ENCODE data around the gene CASP8. TPM values are rescaled to one million over a fixed set of nuclear protein-coding genes. Genes with fewer than 3 reads are reported as not detected.
"Not testable (repeated sequence)": the region's sequence is repeated elsewhere in the genome, so short reads cannot be mapped to it uniquely, and the experiment has no call there.

The CASP8 gene
- total RNA-seq, 2 donors from 2014 or later, result 31.1 to 48.8 TPM

DNA sequence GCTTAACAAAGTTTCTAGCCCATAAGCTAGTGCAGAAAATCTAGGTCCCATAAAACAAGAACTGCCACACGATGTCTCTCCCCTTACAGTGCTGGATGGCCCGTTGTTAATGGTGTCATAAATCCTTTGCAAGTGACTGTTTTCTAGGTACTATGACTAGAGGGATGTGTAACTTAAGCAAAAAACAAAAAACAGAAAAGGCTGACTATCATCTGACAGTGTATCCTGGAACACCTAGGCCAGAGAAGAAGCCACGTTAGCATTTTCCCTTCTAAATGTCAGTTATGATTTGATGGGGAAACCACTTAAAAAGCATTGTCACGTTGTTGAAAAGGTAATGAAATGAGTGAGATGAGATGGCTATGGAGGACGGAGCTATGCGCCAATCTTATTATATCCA lies 2.4 kb downstream of the CASP8 start:
- no peak for ATAC-seq
- intact Hi-C loops (cut with DNase I, micrococcal nuclease), result no loop called here
- no peak for DNase-seq

DNA sequence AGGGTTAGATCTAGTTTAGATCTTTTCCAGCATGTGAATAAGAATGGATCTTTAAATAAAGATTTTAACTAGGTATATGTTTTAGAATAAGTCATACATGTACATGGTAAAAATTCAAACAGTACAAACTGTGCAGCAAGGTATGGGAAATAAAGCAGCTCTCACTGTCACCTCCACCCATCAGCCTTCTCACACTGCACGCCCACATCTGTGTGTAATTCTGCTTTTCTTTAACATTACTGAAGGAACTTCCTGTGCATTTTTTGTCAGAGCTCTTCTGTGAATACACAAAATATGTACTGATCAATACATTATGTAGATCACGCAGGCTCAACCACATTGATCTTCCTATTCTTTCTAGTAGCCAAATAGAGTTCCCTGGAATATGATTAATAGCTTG lies 3.4 kb downstream of the CASP8 start:
- intact Hi-C loops (cut with DNase I, micrococcal nuclease), result no loop called here
- ATAC-seq (no peak), DNase-seq (no peak)

DNA sequence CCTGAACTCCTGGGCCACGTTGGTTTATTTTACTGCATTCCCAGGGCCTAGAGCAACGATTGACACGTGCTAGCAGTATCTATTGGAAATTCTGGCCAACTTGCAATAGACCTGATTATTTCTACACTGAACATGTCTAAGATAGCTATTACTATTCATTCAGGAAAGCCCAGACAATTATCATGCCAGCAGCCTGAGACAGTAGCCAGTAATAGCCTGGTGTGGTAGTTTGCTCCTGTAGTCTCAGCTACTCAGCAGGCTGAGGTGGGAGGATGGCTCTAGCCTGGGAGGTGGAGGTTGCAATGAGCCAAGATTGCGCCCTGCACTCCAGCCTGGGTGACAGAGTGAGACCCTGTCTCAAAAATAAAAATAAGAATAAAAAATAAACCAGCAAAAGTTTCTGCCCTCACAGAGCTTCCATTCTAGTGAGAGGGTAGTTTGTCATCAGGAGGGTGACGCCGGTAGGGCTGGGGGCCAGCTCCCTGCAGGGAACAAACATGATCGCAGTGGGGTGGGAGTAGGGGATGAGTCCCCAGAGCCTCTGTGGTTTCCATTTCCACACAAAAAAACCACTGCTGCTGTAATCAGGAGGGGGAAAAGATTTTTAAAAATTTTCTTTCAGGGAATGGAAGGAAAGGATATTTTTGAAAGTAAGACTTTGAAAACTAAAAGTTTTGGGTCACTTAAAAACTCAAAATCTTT lies 4.3 kb downstream of the CASP8 start:
- ATAC-seq (no peak), DNase-seq (no peak)
- intact Hi-C loops (cut with DNase I, micrococcal nuclease), result no loop called here

DNA sequence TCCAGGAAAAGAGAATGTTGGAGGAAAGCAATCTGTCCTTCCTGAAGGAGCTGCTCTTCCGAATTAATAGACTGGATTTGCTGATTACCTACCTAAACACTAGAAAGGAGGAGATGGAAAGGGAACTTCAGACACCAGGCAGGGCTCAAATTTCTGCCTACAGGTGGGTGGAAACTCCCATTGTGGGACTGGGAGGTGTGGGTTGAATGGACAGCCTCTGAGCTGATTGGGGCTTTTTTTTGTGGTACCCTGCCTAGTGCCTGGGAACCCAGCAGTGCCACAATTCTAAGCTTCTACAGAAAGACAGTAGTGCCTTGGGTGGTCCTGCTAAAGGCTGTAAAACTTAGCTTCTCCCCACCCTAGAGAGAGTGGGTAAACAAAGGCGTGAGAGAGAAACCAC lies 6.3 kb downstream of the CASP8 start:
- intact Hi-C loops (cut with DNase I, micrococcal nuclease), result no loop called here
- DNase-seq, result no peak
- no peak for ATAC-seq

DNA sequence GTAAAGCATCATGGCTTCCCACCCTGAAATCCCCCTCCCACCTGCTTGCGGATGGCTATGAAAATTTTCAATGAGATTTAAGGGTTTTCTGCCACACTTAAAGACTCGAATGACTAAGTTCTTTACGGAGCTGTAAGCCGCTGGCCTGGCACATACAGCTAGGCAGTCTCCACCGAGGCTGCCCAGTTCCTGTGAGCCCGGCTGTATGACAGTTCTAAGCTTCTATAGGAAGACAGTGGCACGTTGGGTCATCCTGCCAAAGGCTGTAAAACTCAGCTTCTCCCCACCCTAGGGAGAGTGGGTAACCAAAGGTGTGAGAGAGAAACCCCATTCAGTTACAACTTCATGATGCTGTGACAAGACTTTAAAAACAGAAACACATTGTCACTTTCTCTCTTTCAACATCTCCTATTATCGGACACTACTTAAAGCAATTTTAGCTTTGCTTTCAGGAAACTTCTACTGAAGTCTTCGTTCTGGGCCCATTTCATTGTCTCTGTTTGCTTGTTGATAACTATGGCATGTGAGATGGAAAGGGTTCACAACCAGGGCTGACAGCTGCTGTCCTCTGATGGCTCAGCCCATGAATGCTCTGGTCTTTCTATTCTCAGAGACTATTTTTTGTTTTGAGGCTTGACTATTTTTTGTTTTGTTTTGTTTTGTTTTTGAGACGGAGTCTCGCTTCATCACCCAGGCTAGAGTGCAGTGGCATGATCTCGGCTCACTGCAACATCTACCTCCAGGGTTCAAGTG lies 7.1 kb downstream of the CASP8 start:
- intact Hi-C loops (cut with DNase I, micrococcal nuclease), result no loop called here
- no peak for ATAC-seq
- DNase-seq, result no peak

DNA sequence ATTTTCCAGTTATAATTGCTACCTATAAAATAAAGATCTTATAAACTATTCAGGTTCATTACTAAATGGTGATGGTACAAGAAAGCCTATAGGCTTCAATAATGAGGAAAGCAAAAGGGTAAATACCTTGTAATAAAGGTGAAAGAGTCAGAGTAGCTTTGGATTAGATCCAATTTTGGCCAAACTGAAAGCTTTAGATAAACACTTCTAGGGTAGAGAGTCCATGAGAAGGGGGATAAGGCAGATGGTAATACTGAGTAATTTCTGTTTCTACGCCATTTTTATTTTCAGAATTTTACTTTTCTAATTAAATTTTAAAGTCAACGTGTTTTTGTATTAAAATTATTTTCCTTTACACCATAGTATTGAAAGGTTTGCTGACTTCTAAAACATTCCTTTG lies 9.4 kb downstream of the CASP8 start:
- ATAC-seq (no peak), DNase-seq (no peak)
- intact Hi-C loops (cut with DNase I, micrococcal nuclease), result no loop called here

DNA sequence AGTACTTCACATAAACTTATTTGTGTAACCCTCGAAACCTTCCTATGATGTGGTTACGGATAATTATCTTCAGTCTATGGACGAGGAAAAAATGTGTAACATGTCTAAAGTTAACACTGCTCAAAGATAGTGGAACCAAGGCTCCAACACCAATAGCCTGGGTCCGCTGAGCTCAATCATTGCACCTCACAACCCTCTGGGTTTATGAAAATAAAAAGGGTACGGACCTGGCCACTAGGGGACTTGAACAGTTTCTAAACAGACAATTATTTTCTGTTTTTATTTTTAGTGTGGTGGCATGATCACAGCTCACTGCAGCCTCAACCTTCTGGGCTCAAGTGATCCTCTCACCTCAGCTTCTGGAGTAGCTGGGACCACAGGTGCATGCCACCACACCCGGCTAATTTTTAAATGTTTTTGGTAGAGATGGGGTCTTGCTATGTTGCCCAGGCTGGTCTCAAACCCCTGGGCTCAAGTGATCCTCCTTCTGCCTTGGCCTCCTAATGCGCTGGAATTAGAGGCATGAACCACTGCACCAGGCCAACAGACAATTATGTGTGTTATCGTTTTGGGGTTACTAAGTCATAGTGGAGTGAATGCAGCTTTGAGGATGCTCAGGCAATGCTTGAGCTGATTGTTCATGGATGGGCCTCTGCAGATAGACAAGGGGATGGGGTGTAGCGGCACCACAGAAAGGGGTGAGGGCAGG lies 10.1 kb downstream of the CASP8 start:
- intact Hi-C loops (cut with DNase I, micrococcal nuclease), result no loop called here
- DNase-seq, result no peak
- ATAC-seq, result no peak

DNA sequence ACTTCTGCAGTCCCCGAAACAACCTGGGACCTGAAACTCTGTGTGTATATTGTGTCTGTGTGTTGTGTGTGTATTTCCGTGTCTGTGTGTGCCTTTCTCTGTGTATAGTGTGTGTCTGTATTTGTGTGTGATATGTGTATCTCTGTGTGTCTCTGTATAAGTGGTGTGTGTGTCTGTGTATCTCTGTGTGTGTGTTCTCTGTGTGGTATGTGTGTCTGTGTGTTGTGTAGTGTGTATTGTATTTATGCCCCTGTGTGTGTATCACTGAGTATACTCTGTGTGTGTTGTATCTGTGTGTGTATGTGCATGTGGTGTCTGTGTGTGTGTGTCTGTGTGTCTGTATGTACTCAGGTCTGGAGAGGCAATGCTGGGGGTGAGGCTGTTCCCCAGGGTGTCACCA lies 11.6 kb downstream of the CASP8 start:
- no peak for DNase-seq
- ATAC-seq, result no peak
- intact Hi-C loops (cut with DNase I, micrococcal nuclease), result no loop called here

DNA sequence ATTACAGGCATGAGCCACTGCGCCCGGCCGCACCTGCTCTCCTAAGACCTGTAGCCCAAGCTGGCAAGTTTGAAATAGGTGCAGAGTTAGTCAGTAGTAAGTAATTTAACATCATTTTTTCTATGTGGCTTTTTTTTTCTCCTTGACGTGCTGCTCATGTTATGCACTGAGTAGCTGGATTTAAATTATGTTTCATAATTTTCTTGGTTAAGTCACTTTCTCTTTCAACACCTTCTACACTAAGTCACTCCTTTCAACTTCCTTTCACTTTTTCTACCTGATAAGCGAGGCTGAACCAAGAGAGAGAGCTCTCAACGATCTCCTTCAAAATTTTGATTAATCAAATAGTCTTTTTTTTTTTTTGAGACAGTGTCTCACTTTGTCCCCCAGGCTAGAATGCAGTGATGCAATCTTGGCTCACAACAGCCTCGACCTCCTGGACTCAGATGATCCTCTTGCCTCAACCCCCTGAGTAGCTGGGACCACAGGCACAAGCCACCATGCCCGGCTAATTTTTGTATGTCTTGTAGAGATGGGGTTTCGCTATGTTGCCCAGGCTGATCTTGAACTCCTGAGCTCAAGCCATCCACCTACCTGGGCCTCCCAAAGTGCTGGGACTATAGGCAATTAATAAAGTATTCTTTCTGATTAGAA lies 13.1 kb downstream of the CASP8 start:
- DNase-seq (no peak), ATAC-seq (no peak)
- intact Hi-C loops (cut with DNase I, micrococcal nuclease), result no loop called here

DNA sequence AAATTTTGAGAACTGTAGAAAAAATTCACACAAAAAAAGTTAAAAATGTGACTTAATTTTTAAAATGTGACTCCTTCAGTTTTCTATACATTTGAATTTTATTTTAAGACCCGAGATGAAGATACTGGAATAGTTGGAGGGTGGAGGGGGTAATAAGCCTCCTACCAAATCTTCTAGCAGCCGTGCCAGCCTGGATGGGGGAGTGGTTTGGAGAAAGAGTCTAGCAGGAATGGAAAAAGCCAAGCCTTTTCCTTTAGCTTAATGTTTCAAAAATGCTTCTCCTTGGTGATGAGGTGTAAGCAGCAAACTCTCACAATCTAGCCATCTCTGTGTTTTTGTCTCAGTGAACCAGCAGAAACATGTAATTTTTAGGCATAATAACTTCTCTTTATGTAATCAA lies 14.7 kb downstream of the CASP8 start:
- intact Hi-C loops (cut with DNase I, micrococcal nuclease), result no loop called here
- DNase-seq (no peak), ATAC-seq (no peak)

DNA sequence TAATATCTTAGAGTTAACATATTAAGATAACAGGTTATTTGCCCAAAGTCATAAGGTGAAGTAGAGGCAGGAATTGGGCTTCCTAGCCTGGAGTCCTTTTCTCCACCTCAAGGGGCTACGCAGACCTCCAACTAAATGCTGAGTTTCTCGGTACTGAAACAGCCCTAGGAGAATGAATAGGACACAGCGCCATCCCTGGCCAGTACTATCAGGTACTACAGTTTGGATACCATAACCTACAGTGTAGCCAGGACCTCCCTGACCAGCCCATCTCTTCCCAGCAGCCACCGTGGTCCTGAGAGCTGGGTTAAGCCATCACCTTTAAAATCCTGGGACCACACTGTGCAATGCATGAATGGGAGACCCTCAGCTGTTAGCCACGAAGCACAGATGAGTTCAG lies 15.7 kb downstream of the CASP8 start:
- ATAC-seq (no peak), DNase-seq (no peak)
- intact Hi-C loops (cut with DNase I, micrococcal nuclease), result no loop called here

DNA sequence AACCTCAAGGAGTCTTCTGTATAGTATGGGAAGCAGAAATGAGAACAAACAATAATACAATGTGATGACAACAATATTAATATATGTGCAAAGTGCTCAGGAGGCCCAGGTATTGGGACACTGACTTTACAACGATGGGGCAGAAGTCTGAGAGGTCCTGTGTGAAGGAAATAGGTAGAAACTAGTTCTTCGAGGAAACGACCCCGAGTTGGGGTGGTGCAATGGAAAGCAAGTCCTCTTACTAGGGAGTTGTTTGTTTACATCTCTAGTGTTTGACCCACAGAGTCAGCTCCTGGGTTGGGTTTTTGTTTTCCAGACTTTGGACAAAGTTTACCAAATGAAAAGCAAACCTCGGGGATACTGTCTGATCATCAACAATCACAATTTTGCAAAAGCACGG lies 16.2 kb downstream of the CASP8 start:
- ATAC-seq (no peak), DNase-seq (no peak)
- intact Hi-C loops (cut with DNase I, micrococcal nuclease), result no loop called here

DNA sequence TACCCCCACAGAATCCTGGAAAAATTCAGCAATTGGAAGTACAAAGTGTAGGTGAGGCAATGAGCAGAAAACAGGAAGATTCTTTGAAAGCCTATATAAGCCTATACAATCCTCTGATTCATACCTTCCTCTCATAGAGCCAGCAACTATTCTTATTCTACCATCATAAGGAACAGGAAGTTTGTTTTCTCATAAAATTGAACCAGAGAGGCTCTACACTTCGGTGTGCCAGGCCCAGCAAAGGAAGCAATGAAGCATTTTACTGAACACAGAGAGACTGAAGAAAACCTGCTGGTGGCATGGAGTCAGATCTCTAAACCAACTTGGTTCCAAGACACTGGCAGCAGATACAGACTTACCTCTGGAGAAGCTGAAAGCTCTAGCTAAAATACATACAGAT lies 18.7 kb downstream of the CASP8 start:
- ATAC-seq, result no peak
- intact Hi-C loops (cut with DNase I, micrococcal nuclease), result no loop called here

DNA sequence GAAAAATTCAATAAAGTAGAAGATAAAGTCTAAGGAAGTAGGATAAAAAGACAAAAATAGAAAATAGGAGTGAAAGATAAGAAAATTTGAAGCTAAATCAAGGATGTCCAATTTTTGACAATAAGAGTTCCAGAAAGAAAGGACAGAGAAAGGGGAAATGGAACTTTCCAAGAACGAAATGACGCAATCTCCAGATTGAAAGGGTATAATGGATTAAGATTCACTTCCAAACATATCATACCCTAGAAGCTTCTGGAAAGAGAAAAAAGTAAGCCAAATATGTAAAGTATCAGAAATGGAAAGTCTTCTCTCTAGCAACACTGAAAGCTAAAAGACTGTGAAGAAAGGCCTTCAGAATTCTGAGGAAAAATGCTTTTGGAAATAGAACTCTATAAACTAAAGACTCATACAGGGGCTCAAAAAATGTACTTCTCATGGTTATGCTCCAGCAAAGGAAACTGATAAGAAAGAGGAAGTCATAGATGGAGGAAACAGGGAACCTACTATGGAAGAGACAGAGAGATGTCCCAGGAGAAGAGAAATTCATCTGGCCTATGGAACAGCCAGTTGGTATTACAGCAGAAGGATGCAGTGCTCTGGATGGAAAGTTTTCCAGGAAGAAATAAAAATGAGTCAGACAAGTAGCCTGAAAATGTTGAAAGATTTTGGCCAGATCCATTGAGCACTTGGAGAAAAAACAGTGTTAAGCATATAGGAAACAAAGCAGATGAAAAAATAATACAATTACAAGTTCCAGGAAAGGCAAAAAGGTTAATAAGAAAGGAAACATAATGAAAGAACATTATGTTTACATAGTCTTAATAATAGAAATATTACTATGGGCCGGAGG lies 20.1 kb downstream of the CASP8 start:
- DNase-seq (no peak), ATAC-seq (no peak)
- intact Hi-C loops (cut with DNase I, micrococcal nuclease), result no loop called here

More for the DNA sequence above, 18.7 kb downstream of the CASP8 start:
- no peak for DNase-seq

DNA sequence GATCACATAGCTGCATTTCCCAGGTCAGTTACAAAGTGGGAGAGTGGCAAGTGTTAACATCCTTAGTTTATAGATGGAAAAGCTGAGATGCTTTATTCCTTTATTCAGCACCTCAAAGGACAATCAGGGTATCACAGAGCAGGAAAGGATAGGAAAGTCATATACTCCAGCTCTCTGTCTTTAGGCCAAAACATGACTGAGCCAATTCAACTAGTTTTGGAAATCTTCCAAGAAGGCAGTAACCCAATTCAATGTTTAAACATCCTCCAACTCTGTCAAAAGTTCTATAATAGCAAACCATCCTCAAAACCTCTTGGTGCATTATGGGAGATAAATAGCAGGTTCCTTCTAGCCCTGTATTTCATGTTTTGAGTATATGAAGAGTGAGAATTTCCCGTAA lies 25.2 kb downstream of the CASP8 start:
- intact Hi-C loops (cut with DNase I, micrococcal nuclease), result no loop called here
- DNase-seq (no peak), ATAC-seq (no peak)

DNA sequence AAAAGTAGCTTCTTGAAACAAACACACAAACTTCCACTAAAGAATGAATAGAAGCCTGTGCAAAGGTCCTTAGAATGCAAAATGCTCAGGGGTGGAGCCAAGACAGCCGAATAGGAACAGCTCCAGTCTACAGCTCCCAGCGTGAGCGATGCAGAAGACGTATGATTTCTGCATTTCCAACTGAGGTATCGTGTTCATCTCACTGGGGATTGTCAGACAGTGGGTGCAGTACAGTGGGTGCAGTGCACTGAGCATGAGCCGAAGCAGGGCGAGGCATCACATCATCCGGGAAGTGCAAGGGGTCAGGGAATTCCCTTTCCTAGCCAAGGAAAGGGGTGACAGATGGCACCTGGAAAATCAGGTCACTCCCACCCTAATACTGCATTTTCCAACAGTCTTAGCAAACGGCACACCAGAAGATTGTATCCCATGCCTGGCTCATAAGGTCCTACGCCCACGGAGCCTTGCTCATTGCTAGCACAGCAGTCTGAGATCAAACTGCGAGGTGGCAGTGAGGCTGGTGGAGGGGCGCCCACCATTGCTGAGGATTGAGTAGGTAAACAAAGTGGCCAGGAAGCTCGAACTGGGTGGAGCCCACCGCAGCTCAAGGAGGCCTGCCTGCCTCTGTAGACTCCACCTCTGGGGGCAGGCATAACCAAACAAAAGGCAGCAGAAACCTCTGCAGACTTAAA lies 30.3 kb downstream of the CASP8 start:
- intact Hi-C loops (cut with DNase I, micrococcal nuclease); DNase-seq; ATAC-seq: not testable (repeated sequence)

DNA sequence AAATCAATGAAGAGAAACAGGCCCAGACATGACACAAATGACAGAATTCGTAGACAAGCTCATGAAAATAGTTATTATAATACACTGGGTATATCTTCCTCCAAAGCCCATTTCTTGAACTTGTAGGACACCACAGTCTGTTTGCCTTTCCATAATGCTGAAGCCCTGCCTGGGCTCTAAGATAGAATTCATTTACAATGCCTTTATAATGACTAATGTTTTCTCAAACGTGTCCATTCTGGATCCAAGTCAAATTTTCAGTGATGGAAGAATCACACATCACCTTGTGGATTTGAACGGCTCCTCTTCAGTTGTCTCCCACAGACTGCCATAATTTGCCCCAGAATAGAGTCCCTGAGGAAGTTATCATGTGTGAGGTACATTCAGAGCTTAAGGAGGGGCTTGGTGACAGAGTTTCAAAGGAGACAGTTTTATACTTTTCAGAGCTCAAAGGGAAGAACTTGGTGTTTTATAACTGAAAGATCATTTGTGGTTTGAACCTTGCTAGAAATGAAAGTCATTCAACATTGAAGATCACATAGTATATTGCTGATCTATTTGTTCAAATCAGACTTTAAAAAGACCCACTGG lies 38.2 kb downstream of the CASP8 start:
- intact Hi-C loops (cut with DNase I, micrococcal nuclease), result no loop called here
- no peak for ATAC-seq

DNA sequence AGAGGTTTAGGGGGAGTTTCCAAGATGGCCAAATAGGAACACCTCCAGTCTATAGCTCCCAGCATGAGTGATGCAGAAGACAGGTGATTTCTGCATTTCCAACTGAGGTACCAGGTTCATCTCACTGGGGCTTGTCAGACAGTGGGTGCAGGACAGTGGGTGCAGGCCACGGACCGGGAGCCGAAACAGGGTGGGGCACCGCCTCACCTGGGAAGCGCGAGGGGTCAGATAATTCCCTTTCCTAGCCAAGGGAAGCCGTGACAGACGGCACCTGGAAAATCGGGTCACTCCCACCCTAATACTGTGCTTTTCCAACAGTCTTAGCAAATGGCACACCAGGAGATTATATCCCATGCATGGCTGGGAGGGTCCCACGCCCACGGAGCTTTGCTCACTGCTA lies 39.6 kb downstream of the CASP8 start:
- intact Hi-C loops (cut with DNase I, micrococcal nuclease); DNase-seq; ATAC-seq: not testable (repeated sequence)

More for the DNA sequence above, 38.2 kb downstream of the CASP8 start:
- no peak for DNase-seq

All from left colon (tissue), 2 donors.